ENCODE measurements around the gene PEPD.

The PEPD gene

DNA sequence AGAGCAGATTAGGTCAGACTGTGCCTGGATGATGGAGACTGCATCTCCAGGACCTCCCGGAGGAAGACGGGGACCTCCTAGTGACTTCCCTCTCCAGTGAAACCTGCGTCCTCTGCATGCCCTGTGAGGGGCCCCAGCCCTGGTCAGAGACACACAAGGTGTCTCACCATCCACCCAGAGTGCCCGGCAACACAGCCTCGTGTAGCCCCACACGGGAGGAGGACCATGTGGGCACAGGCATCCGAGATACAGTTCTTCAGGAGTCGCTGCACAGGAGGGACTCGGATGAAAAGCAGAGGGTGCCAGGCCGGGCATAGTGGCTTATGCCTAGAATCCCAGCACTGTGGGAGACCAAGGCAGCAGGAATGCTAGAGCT, 64.8 kb downstream of the PEPD start:
- TF ChIP-seq, protein P1, sequence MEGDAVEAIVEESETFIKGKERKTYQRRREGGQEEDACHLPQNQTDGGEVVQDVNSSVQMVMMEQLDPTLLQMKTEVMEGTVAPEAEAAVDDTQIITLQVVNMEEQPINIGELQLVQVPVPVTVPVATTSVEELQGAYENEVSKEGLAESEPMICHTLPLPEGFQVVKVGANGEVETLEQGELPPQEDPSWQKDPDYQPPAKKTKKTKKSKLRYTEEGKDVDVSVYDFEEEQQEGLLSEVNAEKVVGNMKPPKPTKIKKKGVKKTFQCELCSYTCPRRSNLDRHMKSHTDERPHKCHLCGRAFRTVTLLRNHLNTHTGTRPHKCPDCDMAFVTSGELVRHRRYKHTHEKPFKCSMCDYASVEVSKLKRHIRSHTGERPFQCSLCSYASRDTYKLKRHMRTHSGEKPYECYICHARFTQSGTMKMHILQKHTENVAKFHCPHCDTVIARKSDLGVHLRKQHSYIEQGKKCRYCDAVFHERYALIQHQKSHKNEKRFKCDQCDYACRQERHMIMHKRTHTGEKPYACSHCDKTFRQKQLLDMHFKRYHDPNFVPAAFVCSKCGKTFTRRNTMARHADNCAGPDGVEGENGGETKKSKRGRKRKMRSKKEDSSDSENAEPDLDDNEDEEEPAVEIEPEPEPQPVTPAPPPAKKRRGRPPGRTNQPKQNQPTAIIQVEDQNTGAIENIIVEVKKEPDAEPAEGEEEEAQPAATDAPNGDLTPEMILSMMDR (conservative IDR thresholded peaks at IDR 0.05; ENCODE audit: low read depth, low read length), result no peak
- no peak for DNase-seq (ENCODE audit: low read depth)
- H3K4me3 ChIP-seq (ENCODE audit: low read length), result no peak overlapping the region

DNA sequence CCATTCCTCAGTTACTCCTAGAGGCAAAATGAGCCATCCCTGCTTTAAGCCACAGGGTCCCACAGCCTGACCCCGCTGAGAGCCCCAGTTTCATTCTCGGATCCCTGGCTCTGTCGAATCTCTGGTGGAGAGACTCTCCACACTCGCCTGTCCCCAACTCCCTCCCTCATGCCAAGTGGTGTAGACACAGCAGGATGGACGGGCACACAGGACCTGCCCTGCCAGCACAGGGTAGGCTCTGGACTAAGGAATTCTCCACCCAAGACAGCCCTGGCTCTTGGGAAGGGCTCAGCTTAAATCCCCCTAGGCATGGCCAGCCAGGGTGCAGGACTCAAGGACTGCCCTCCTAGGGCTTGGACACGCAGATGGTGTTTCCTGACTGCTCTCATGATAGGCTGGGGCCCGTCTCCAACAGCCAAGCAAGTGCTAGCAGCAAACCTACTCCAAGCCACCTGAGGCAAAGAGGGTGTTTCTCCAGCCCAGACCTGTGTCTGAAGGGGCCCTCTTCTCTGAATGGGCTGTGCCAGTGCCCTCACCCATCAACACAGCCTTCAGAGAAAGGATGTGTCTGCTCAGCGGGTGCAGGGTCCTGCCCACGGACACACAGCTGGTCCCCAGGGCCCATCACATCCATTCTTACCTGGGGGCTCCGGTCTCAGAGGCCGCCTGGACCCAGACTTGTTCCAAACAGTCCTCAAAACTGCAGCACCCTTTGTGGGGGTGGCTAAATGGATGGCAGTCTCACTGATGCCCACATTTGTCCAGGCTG, 65.3 kb downstream of the PEPD start:
- TF ChIP-seq, protein P1 (conservative IDR thresholded peaks at IDR 0.05; ENCODE audit: low read depth, low read length), result no peak
- no peak overlapping the region for H3K4me3 ChIP-seq (ENCODE audit: low read length)
- no peak for DNase-seq (ENCODE audit: low read depth)

DNA sequence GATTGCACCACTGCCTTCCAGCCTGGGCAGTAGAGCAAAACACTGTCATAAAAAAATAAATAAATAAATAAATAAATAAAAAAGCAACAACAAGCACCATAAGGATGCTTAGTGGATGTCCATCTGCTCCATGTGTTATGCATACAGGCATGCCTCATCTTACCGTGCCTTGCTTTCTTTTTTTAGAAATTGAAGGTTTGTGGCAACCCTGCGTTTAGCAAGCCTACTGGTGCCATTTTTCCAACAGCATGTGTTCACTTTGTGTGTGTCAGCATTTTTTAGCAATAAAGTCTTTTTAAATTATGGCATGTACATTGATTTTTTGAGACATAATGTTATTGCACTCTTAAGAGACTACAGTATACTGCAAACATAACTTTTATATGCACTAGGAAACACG, 68.3 kb downstream of the PEPD start:
- H3K4me3 ChIP-seq (ENCODE audit: low read length), result no peak overlapping the region
- TF ChIP-seq, protein P1 (conservative IDR thresholded peaks at IDR 0.05; ENCODE audit: low read depth, low read length), result no peak
- DNase-seq (ENCODE audit: low read depth), result no peak

DNA sequence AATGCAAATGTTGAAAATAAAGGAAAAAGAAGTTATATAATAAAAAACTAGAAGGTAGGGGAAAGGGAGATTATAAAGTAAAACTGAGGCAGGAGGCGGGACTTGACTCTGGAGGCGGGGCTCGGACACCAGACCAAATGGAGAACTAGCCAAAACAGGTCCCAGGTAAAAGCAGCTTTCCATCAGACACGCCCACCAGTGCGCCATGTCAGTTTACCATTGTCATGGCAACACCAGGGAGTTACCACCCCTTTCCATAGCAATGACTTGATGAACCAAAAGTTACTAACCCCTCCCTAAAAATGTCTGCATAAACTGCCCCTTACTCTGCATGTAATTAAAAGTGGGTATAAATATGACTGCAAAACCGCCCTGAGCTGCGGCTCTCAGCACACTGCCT, 70.9 kb downstream of the PEPD start:
- TF ChIP-seq, protein P1 (conservative IDR thresholded peaks at IDR 0.05; ENCODE audit: low read depth, low read length), result no peak

DNA sequence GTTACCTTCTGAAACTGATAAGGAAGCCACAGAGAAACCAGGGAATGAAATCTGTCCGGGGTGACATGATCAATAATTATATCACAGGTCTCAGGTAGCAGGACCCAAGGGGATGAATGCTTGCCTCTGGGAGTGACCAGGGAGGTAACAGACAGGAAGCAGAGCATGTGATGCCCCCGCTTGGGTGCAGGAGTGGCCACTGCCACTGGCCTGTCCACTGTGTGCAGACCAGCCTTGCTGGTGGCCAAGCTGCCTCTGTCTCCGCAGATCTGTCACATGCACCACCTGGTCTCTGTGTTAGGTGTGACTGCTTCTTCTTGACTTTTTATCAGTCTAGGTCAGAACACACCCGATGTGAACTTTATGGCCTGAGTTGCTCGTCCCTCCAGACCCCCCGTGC, 71.8 kb downstream of the PEPD start:
- TF ChIP-seq, protein P1 (conservative IDR thresholded peaks at IDR 0.05; ENCODE audit: low read depth, low read length), result no peak
- no peak overlapping the region for H3K4me3 ChIP-seq (ENCODE audit: low read length)
- DNase-seq (ENCODE audit: low read depth), result no peak

More for the DNA sequence above, 70.9 kb downstream of the PEPD start:
- H3K4me3 ChIP-seq (ENCODE audit: low read length), result no peak overlapping the region
- DNase-seq (ENCODE audit: low read depth), result no peak

DNA sequence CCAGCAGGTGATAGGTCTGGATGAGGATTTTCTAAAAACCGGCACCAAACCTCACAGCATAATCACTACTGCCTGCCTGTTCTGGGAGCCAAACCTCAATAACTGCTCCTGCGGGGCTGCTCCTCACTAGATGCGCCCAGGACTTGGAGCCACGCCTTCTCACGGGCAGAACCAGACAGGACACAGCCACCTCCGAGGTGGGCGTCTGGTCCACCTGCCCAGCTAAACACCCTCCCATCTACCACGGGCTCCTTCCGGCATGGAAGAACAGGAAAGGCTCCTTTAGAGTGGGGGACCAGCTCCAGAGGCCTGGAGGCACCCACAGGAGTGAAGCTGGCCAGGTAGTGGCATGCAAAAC, 73.5 kb downstream of the PEPD start:
- TF ChIP-seq, protein P1 (conservative IDR thresholded peaks at IDR 0.05; ENCODE audit: low read depth, low read length), result no peak
- H3K4me3 ChIP-seq (ENCODE audit: low read length), result no peak overlapping the region
- no peak for DNase-seq (ENCODE audit: low read depth)
